Smooth muscle cell of the pulmonary artery (primary cell): ENCODE results near the gene SDS. TPM values are rescaled to one million over a fixed set of nuclear protein-coding genes. Genes with fewer than 3 reads are reported as not detected.

Source experiments
- total RNA-seq: library from RNA; depleted of rRNA; stranded (reverse); fragments of >200 nt; gene quantifications from 2 replicates; pipeline ENCODE4 v1.2.3, GENCODE V29; 2014

Gene SDS
- total RNA-seq, result not detected in 2 replicates

DNA sequence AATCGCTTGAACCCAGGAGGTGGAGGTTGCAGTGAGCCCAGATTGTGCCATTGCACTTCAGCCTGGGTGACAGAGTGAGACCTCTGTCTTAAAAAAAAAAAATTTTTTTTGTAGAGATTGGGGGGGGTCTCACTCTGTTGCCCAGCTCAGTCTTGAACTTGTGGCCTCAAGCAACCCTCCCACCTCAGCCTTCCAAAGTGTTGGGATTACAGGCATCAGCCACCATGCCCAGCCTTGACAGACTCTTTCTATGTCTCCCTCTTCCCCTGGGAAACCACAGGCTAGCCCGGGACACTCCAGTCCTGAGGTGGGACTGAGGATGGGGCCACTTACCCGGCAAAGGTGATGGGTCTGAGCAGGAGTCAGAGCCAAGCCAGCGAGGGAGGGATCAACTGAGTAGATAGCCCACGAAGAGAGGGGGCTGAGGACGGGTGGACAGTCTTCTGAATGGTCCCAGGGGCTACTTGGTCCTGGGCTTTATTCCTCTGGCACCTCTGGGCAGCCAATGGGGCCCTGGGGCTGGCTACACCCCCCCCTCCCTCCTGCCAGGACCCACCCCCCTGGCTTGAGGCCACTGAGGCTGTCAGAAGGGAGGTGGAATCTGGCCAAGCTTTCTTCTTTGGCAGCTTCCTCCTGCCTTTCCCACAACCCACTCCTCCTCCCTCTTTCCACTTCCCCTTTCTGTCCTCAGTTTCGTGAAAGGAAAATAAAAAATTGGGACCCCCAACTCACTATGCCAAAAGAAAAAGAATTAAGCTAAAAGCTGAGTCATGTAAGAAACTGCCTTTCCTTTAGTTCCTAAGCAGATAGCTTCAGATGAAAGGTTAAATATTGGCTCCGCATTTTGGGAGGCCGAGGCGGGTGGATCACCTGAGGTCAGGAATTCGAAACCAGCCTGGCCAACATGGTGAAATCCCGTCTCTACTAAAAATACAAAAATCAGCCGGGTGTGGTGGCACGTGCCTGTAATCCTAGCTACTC lies at the start of gene SDS:
TSS of gene SDS (minus strand) at position 453 of the 981 bp plus-strand sequence. CDS start 4,179 bp downstream, outside the sequence.

GRCh38 chr12:113422030-113422885 lies 18.6 kb upstream of the SDS start, which contains the start of gene SDSL:
SDSL (plus strand) TSS chr12:113422380; CDS start chr12:113427983, 5,603 bp downstream.

GRCh38 chr12:113358381-113359132 lies 45.1 kb downstream of the SDS start, which contains the start of gene PLBD2:
PLBD2 (plus strand) TSS chr12:113358587; CDS start chr12:113358601, 14 bp downstream.

Other genes starting within 250 kb of the SDS start
- gene DDX54, start 218.4 kb downstream of the SDS start, total RNA-seq, result 21.9 and 32.1 TPM in 2 replicates
- gene RITA1, start 218.2 kb downstream of the SDS start, total RNA-seq, result 17.3 and 19.6 TPM in 2 replicates
- 54.5 and 87.9 TPM in 2 replicates for gene TPCN1, start 182.4 kb downstream of the SDS start, total RNA-seq
- 16.2 and 18.4 TPM in 2 replicates for gene SLC8B1, start 68.8 kb downstream of the SDS start, total RNA-seq
- 114 and 132 TPM in 2 replicates for gene PLBD2, start 45.3 kb downstream of the SDS start, total RNA-seq
- 4.9 and 6.9 TPM in 2 replicates for gene SDSL, start 18.5 kb upstream of the SDS start, total RNA-seq
- gene LHX5, start 68.0 kb upstream of the SDS start, total RNA-seq, result not detected in 2 replicates